SIG-M5 treated with dmso at 0.1 percent for 504 hours (cell line): ENCODE results near the gene TBCD.

Experiments
- DNase-seq: peaks from one replicate; lab custom pipeline; 2025; ENCODE audit not compliant: unreplicated experiment; lab: John Stamatoyannopoulos, UW

TBCD gene

GRCh38 chr17:82868715-82869131 is 116.9 kb downstream of the TBCD start:
- DNase-seq = no peak

- no peak for DNase-seq
These were observed 117.7 kb downstream of the TBCD start for GRCh38 chr17:82869536-82869935.

GRCh38 chr17:82870091-82870491 is 118.2 kb downstream of the TBCD start:
- DNase-seq = no peak

- DNase-seq = no peak
These were observed 118.7 kb downstream of the TBCD start for GRCh38 chr17:82870541-82870940.

- no peak for DNase-seq
These were observed 119.4 kb downstream of the TBCD start for GRCh38 chr17:82871056-82871775.

- no peak for DNase-seq
These were observed 120.1 kb downstream of the TBCD start for GRCh38 chr17:82871776-82872561.

- no peak for DNase-seq
These were observed 121.0 kb downstream of the TBCD start for GRCh38 chr17:82872591-82873520.

- DNase-seq = no peak
These were observed 121.7 kb downstream of the TBCD start for GRCh38 chr17:82873521-82873920.

- DNase-seq = no peak
These were observed 122.4 kb downstream of the TBCD start for GRCh38 chr17:82874011-82874835.

- peak; percentile 22 for DNase-seq
These were observed 123.6 kb downstream of the TBCD start for GRCh38 chr17:82875407-82875856.

GRCh38 chr17:82876149-82876548 is 124.3 kb downstream of the TBCD start:
- no peak for DNase-seq

- DNase-seq = peak; percentile 38
These were observed 124.9 kb downstream of the TBCD start for GRCh38 chr17:82876602-82877379.

GRCh38 chr17:82878527-82878926 is 126.7 kb downstream of the TBCD start:
- peak; percentile 74 for DNase-seq

GRCh38 chr17:82879241-82879640 is 127.4 kb downstream of the TBCD start:
- DNase-seq = no peak

- DNase-seq = no peak
These were observed 128.9 kb downstream of the TBCD start for GRCh38 chr17:82880620-82881323.

GRCh38 chr17:82881324-82881823 is 129.5 kb downstream of the TBCD start:
- DNase-seq = no peak

- no peak for DNase-seq
These were observed 130.2 kb downstream of the TBCD start for GRCh38 chr17:82881900-82882714.
